H1 (cell line): ENCODE measurements around the gene SH3RF3. TPM values are rescaled to one million over a fixed set of nuclear protein-coding genes. Genes with fewer than 3 reads are reported as not detected.
A peak's percentile ranks its signal among the peaks of the same experiment; 100 is the strongest.

Source experiments
- CTCF ChIA-PET: fragments of 300-600 bp; sonication (Branson Sonifier 250); formaldehyde crosslinking; loops from one replicate; lab custom pipeline; 2021; ENCODE audit not compliant: partially characterized antibody; lab: Charles Lee
- POLR2A ChIA-PET: fragments of 300-600 bp; sonication (Branson Sonifier 250); formaldehyde crosslinking; loops from one replicate; lab custom pipeline; 2021; ENCODE audit warnings: inconsistent platforms; ENCODE audit not compliant: partially characterized antibody; lab: Charles Lee
- DNase-seq, 2 experiments: peaks; one replicate each; pipeline versions ENCODE4 v3.0.0 to v3.0.0-alpha.2; 2010 to 2022; ENCODE audit warnings: low spot score in 2 of 2, low read depth in 1 of 2, mixed read lengths in 1 of 2
- FAIRE-seq: peaks from 2 replicates; lab custom pipeline; 2011; peaks lifted over from hg19 to GRCh38; lab: Jason Lieb, UNC
- H2AFZ ChIP-seq: 2 replicates; pipeline ENCODE4 v1.8.1; 2012; ENCODE audit warnings: low read length, inconsistent platforms
- H2AK5ac ChIP-seq: 2 replicates; pipeline ENCODE4 v1.6.1; 2013; ENCODE audit warnings: low read depth, low read length
- H2BK120ac ChIP-seq: replicated peaks from 2 replicates; pipeline ENCODE3; 2013; ENCODE audit warnings: low read depth, low read length, inconsistent platforms
- H2BK12ac ChIP-seq: 2 replicates; pipeline ENCODE4 v1.6.1; 2013; ENCODE audit warnings: low read depth, low read length
- H2BK15ac ChIP-seq: 2 replicates; pipeline ENCODE4 v1.6.1; 2013; ENCODE audit warnings: low read length
- H2BK20ac ChIP-seq: 2 replicates; pipeline ENCODE4 v1.6.1; 2013; ENCODE audit warnings: low read length
- H2BK5ac ChIP-seq: 2 replicates; pipeline ENCODE4 v1.6.1; 2013; ENCODE audit warnings: low read depth, low read length
- H3K14ac ChIP-seq: 2 replicates; pipeline ENCODE4 v1.6.1; 2013; ENCODE audit warnings: inconsistent platforms; ENCODE audit not compliant: insufficient read length
- H3K18ac ChIP-seq: 2 replicates; pipeline ENCODE4 v1.6.1; 2013; ENCODE audit warnings: low read length; ENCODE audit errors: extremely low read depth
- H3K23ac ChIP-seq: 2 replicates; pipeline ENCODE4 v1.6.1; 2013; ENCODE audit warnings: inconsistent platforms; ENCODE audit not compliant: insufficient read length
- H3K23me2 ChIP-seq: 2 replicates; pipeline ENCODE4 v1.6.1; 2013; ENCODE audit warnings: low read depth, low read length
- H3K27ac ChIP-seq: 2 replicates; pipeline ENCODE4 v1.6.1; 2011; ENCODE audit warnings: low read depth, low read length, inconsistent platforms
- H3K27me3 ChIP-seq, 4 experiments: replicated peaks in 1 of 4; 1 replicate in 1 of 4; 2 replicates in 3 of 4; pipeline versions ENCODE4 v1.6.1 to v1.8.1; 2011 to 2013; ENCODE audit warnings: low read length in 3 of 4, mild to moderate bottlenecking in 3 of 4, inconsistent platforms in 2 of 4, mixed read lengths in 2 of 4, moderate library complexity in 1 of 4; ENCODE audit not compliant: control insufficient read depth in 3 of 4, insufficient read depth in 3 of 4; ENCODE audit errors: extremely low read depth in 1 of 4
- H3K36me3 ChIP-seq, 4 experiments: 2 replicates each; pipeline versions ENCODE4 v1.6.1 to v1.8.1; 2011 to 2013; ENCODE audit warnings: mild to moderate bottlenecking in 4 of 4, low read length in 3 of 4, moderate library complexity in 2 of 4, control low read depth in 1 of 4, inconsistent platforms in 1 of 4; ENCODE audit not compliant: insufficient read depth in 4 of 4, control insufficient read depth in 2 of 4
- H3K4ac ChIP-seq: replicated peaks from 2 replicates; pipeline ENCODE3; 2013; ENCODE audit warnings: low read length, low read depth, mixed read lengths, inconsistent platforms; ENCODE audit not compliant: insufficient read length
- H3K4me1 ChIP-seq, 4 experiments: replicated peaks in 1 of 4; 1 replicate in 1 of 4; 2 replicates in 3 of 4; pipeline versions ENCODE4 v1.6.1 to v1.8.1; 2011 to 2013; ENCODE audit warnings: low read length in 3 of 4, inconsistent platforms in 2 of 4, mixed read lengths in 1 of 4; ENCODE audit not compliant: insufficient read depth in 4 of 4, control insufficient read depth in 3 of 4
- H3K4me2 ChIP-seq, 2 experiments: 2 replicates each; pipeline versions ENCODE4 v1.6.1 to v1.8.1; 2011 to 2013; ENCODE audit warnings: low read depth in 2 of 2, low read length in 2 of 2, control low read depth in 1 of 2, inconsistent platforms in 1 of 2, mild to moderate bottlenecking in 1 of 2; ENCODE audit not compliant: insufficient read depth in 1 of 2
- H3K4me3 ChIP-seq, 4 experiments: fragments of 200-600, 300-600 bp in 1 of 4; sonication (generic), shearing (Covaris generic), sonication (Bioruptor Twin) in 1 of 4; 2 replicates each; pipeline versions ENCODE4 v1.5.1 to v1.8.1; 2011 to 2016; ENCODE audit warnings: low read length in 4 of 4, low read depth in 3 of 4, control low read depth in 2 of 4, inconsistent platforms in 2 of 4, mild to moderate bottlenecking in 2 of 4, mixed read lengths in 1 of 4, moderate library complexity in 1 of 4; ENCODE audit not compliant: insufficient read depth in 2 of 4; ENCODE audit errors: extremely low read depth in 1 of 4
- H3K56ac ChIP-seq: replicated peaks from 2 replicates; pipeline ENCODE3; 2013; ENCODE audit warnings: low read depth, mild to moderate bottlenecking, mixed read lengths, low read length, inconsistent platforms; ENCODE audit not compliant: insufficient read length
- H3K79me1 ChIP-seq: 2 replicates; pipeline ENCODE4 v1.6.1; 2013; ENCODE audit warnings: low read depth, low read length, control low read depth
- H3K79me2 ChIP-seq, 2 experiments: 2 replicates each; pipeline versions ENCODE4 v1.6.1 to v1.8.1; 2012 to 2013; ENCODE audit warnings: low read length in 2 of 2, mild to moderate bottlenecking in 2 of 2, inconsistent platforms in 1 of 2; ENCODE audit not compliant: insufficient read depth in 2 of 2, control insufficient read depth in 1 of 2
- H3K9ac ChIP-seq, 4 experiments: replicated peaks in 1 of 4; 1 replicate in 1 of 4; 2 replicates in 3 of 4; pipeline versions ENCODE4 v1.6.1 to v1.8.1; 2011 to 2013; ENCODE audit warnings: low read depth in 3 of 4, low read length in 3 of 4, control low read depth in 2 of 4, mild to moderate bottlenecking in 2 of 4, moderate library complexity in 2 of 4, inconsistent platforms in 1 of 4; ENCODE audit errors: extremely low read depth in 1 of 4
- H3K9me3 ChIP-seq, 2 experiments: 2 replicates each; pipeline versions ENCODE4 v1.6.1 to v1.8.1; 2012 to 2013; ENCODE audit warnings: mild to moderate bottlenecking in 2 of 2, moderate library complexity in 2 of 2, control low read depth in 1 of 2, inconsistent platforms in 1 of 2, low read depth in 1 of 2, low read length in 1 of 2, mixed read lengths in 1 of 2; ENCODE audit not compliant: insufficient read depth in 2 of 2
- H4K20me1 ChIP-seq, 2 experiments: replicated peaks in 1 of 2; 2 replicates each; pipeline versions ENCODE3 to v1.8.1; 2011 to 2013; ENCODE audit warnings: inconsistent platforms in 2 of 2, low read length in 2 of 2, mild to moderate bottlenecking in 1 of 2; ENCODE audit not compliant: insufficient read depth in 2 of 2, control insufficient read depth in 1 of 2
- H4K5ac ChIP-seq: 2 replicates; pipeline ENCODE4 v1.6.1; 2013; ENCODE audit warnings: low read length, low read depth, mixed read lengths, inconsistent platforms; ENCODE audit not compliant: insufficient read length
- H4K8ac ChIP-seq: 2 replicates; pipeline ENCODE4 v1.8.0; 2013; ENCODE audit warnings: mild to moderate bottlenecking, moderate library complexity, low read length, inconsistent platforms; ENCODE audit not compliant: insufficient read depth; ENCODE audit errors: extremely low read depth
- H4K91ac ChIP-seq: replicated peaks from 2 replicates; pipeline ENCODE3; 2013; ENCODE audit warnings: low read length, mixed read lengths, inconsistent platforms; ENCODE audit not compliant: insufficient read length
- JUND ChIP-seq: IDR thresholded peaks from 2 replicates; pipeline ENCODE4 v1.6.1; 2011; ENCODE audit warnings: mild to moderate bottlenecking, improper control_type of control experiment, low read length
- PHF8 ChIP-seq: fragments of 200-600 bp; sonication (generic); conservative IDR thresholded peaks from 2 replicates; pipeline ENCODE4 v1.7.1; 2012; ENCODE audit warnings: low read depth, mild to moderate bottlenecking, inconsistent platforms, low read length, moderate library complexity
- WGBS, 2 experiments: shearing (Covaris generic) in 1 of 2; methylation state at CpG; one replicate each; pipeline versions ENCODE4 v1.1.6 to v1.1.7; 2013 to 2015; ENCODE audit warnings: low lambda C conversion rate in 2 of 2, mixed read lengths in 2 of 2, inconsistent platforms in 1 of 2, low coverage in 1 of 2, missing lambda C conversion rate in 1 of 2; ENCODE audit not compliant: insufficient replicate concordance in 2 of 2, insufficient coverage in 1 of 2, insufficient read length in 1 of 2; ENCODE audit errors: extremely low coverage in 1 of 2, missing lambda C conversion rate in 1 of 2; 5-methylcytosine and 5-hydroxymethylcytosine counted together
- polyA plus RNA-seq, 7 experiments: library from polyadenylated mRNA; depleted of rRNA in 3 of 7; stranded (reverse) in 5 of 7; unstranded in 2 of 7; fragments of >200 nt in 5 of 7; fragments of 200-250 nt in 2 of 7; gene quantifications; 1 replicate in 5 of 7; 2 replicates in 1 of 7; 4 replicates in 1 of 7; pipeline versions ENCODE4 v1.2.1 to v1.2.3, GENCODE V29; 2011 to 2013; ENCODE audit warnings: missing spikeins in 2 of 7, mixed read lengths in 2 of 7
- total RNA-seq: library from RNA; stranded (reverse); fragmentation: NEBNext Ultra II Directional; extraction: Animal tissue kit (Norgen Biotek cat#: 25700); gene quantifications from 2 replicates; pipeline ENCODE4 v1.2.1, GENCODE V29; 2021

The SH3RF3 gene
- total and polyA plus RNA-seq, 2 of the 8 experiments (the other 6 are each of a cell fraction or from before 2014, with no cell fraction given), result 0.11 to 0.65 TPM

DNA sequence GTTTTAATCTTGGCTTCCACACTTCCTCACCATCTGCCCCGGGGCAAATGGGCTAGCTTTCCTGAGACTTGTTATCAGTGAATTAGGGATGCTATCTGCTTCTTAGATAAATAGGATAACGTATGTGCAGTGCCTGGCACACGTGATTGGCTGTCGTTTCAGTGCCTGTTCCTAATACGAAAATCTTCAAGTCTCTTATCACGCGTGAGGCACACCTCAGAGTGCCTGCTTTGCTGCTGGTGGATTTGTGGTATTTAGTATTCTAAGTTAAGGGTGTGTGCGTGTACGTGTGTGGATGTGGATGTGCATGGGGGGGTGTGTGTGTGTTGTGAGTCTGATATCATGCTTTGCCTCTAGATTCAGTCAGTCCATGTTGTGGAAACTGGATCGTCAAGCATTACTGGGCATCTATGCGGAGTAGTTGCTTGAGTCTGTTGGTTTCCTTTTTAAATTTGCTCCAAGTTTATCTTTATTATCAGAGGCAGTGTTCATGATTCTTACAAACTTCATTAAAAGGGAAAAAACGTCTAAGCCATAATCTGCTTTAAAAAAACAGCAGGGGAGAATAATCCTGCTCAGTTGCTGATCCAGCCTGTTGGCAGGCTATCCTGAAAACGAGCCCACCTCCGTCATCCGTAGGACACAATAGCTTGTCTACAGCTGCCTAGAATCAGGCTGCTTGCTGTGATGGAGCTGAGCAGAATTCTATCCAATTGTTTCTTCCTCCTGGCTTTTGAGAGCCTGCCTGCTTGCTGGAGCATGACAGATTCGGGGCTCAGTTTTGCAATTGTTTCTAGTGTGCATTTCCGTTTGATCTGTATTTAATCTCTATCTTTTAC is 6.6 kb downstream of the SH3RF3 start:
- H2AK5ac ChIP-seq, result no peak overlapping the region
- FAIRE-seq, result no peak
- peaks cover 0 to 19% (median 7%) of the 10 kb centered on the region in 4 experiments; a peak in 5 of 7 replicates for H3K27me3 ChIP-seq
- no peak overlapping the region for H2BK5ac ChIP-seq
- no peaks in the 10 kb centered on the region for H3K79me1 ChIP-seq
- no peak overlapping the region for H2BK15ac ChIP-seq
- no peak overlapping the region for H3K4me2 ChIP-seq
- no peak overlapping the region for H4K91ac ChIP-seq
- no peak overlapping the region for H3K4ac ChIP-seq
- H4K5ac ChIP-seq, result no peak overlapping the region
- H3K56ac ChIP-seq, result no peak overlapping the region
- H3K14ac ChIP-seq, result no peak overlapping the region
- no peaks in the 10 kb centered on the region for H3K79me2 ChIP-seq
- H3K9ac ChIP-seq, result no peak overlapping the region
- H4K20me1 ChIP-seq, result no peaks in the 10 kb centered on the region
- no peak overlapping the region for H2BK120ac ChIP-seq
- H3K23ac ChIP-seq, result no peak overlapping the region
- no peaks in the 10 kb centered on the region for H3K23me2 ChIP-seq
- 87% methylated on average over 17 of the region's 17 CpGs; no CpG with 5 or more reads in 1 of the 2 experiments for WGBS, 2 experiments
- DNase-seq, result peak in 1 of 2 experiments; percentile 28
- H2BK12ac ChIP-seq, result no peak overlapping the region
- H3K4me3 ChIP-seq, result no peak overlapping the region
- H2BK20ac ChIP-seq, result no peak overlapping the region
- H2AFZ ChIP-seq, result no peak overlapping the region
- H4K8ac ChIP-seq, result no peak overlapping the region
- no peak overlapping the region for H3K27ac ChIP-seq
- no peaks in the 10 kb centered on the region for H3K4me1 ChIP-seq
- H3K18ac ChIP-seq, result no peak overlapping the region
- ChIA-PET CTCF (interaction anchor here (0.7 to 1.1 kb wide), 3 partner anchors 10 to 71 kb away, joined by 3 read pairs; no protein-coding TSS in a partner anchor), POLR2A (no interaction called here)
- no peaks in the 10 kb centered on the region for H3K36me3 ChIP-seq
- H3K9me3 ChIP-seq, result no peaks in the 10 kb centered on the region
- TF ChIP-seq JUND, result no peak
- no peak for TF ChIP-seq PHF8
